Activated T-cell treated with anti-CD3 and anti-CD28 coated beads, Interleukin-2, amount 50 U/mL, for 1 hour (primary cell): ENCODE measurements around the gene SCGB3A1.

Experiments
- DNase-seq: peaks from one replicate; pipeline ENCODE4 v3.0.0-alpha.2; 2020

SCGB3A1 gene

DNA sequence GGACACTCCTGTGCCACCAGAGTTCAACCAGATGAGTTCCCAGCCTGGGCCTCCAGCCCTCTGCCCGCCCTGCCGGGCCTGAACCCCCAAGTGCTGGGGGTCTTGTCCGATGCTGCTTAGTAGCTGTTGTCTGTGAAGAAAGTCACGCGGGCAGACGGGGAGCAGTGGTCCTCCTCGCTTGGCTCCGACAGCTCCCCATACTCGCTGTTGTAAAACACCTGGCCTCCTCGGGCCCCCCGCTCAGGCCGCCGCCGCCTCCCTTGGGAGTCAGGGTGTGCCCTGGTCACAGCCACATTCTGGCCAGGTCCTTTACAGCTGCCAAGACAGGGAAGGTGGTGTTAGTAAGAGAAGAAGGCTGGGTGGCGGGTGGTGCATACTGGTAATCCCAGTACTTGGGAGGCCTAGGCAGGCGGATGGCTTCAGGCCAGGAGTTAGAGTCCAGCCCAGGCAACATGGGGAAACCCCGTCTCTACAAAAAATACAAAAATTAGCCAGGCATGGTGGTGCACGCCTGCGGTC is 11.8 kb upstream of the SCGB3A1 start:
- DNase-seq: no peak

DNA sequence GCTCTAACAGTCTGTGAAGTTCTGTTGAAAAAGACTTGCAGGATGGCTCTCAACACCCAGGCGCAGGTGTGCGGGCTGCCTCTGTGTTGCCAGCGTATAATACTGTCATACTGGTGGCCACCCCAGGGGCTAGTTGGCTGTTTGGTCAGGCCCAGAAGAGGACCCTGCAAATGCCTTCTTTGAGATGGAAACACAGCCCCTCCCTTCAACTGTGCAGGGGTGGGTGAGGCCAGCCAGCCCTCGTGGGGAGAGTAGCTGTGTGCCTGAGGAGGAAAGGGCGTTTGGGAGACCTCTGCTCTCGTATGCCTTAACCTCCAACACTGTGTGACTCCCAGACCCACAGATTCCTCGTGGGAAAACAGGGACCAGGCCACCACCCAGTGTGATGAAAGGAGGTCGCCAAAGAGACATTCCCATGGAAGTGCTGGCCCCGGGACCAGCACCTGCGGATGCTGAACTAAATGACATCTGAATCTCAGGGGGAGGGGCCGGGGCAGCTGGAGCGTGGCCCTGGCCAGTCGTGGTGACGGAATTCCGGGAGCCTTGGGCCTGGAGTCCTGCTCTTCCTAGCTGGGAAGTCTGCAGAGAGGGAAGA is 11.3 kb upstream of the SCGB3A1 start:
- DNase-seq: no peak

DNA sequence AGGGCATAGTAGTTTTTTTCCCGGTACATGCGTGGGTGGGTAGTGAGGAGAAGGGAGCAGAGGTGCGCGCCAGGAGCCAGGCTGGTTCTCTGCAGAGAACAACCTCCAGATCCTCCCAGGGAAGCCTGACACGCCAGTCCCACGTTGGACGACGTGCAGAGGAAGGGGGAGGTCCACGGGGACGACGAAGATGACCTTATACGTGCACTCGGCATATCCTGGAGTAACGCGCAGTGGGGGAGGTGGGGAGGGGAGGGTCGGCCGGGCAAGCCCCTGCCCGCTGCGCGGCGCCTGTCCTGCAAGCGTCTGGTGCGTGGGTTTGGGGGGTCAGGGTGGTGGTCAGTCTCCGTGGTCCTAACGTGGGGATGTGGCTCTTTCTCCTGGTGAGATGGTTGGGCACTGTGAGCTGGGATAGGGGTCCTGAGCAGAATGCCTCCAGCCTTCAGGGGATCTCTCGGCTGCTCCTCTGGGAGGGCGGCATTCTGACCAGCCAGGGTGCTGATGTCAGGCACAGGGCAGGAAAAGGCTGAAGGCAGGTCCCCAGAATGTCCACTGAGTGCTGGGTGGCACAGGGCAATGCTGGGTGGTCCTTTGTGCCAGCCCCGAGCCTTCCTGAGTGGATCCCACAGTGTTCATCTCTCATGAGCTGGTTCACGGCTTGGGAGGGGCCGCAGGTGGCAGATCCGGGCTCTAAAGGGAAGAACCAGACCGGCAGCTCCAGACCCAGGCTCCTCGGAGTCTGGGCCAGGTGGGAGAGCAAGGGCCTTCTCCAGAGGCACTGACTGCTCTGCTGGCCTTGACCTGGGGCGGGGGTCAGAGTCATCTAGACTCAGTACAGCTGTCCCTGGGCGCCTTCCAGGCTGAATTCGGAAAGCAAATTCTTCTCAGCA is 10.5 kb upstream of the SCGB3A1 start:
- no peak for DNase-seq

GRCh38 chr5:180600554-180601041 is 9.3 kb upstream of the SCGB3A1 start:
- DNase-seq: no peak

- no peak for DNase-seq
Observed at GRCh38 chr5:180599981-180600553, 8.8 kb upstream of the SCGB3A1 start.

- DNase-seq: no peak
Observed at GRCh38 chr5:180599590-180599914, 8.3 kb upstream of the SCGB3A1 start.

DNA sequence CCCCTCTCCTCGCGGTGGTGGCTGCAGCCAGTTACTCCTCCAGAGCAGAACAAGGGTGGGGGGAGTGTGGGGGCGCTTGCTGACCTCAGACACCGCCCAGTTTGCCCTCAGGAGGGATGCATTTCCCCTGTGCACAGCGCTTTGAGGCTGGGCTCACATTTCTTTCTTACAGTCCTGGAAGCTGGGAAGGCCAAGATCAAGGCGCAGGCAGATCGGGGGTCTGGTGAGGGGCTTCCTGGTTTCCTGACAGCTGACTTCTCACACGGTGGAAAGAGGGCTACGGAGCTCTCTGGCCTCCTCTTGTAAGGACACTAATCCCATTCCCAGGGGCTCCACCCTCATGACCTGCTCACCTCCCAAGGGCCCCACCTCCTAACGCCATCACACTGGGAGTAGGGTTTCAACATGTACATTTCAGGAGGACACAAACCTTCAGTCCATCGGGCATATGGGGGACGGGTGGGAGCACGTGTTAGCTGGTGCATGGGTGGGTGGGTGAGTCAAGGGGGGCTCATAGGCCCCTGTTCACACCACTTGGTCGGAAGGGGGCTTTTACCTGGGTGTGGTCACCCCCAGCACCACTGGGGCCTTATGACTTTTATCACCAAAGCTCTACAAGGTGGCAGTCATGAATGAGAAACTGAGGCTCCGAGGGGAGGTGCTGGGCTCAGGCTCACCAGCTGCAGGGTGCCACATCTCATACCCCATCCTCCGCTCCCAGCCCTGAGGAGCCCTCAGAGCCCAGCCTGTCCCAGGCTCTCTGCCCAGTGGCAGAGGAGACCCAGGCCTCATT is 7.7 kb upstream of the SCGB3A1 start:
- DNase-seq: no peak

GRCh38 chr5:180598316-180598701 is 7.0 kb upstream of the SCGB3A1 start:
- no peak for DNase-seq

- DNase-seq: no peak
Observed at GRCh38 chr5:180596668-180597231, 5.5 kb upstream of the SCGB3A1 start.

GRCh38 chr5:180596115-180596667 is 4.9 kb upstream of the SCGB3A1 start:
- DNase-seq: no peak

- DNase-seq: no peak
Observed at GRCh38 chr5:180595381-180596114, 4.2 kb upstream of the SCGB3A1 start.

GRCh38 chr5:180595046-180595379 is 3.7 kb upstream of the SCGB3A1 start:
- DNase-seq: no peak

DNA sequence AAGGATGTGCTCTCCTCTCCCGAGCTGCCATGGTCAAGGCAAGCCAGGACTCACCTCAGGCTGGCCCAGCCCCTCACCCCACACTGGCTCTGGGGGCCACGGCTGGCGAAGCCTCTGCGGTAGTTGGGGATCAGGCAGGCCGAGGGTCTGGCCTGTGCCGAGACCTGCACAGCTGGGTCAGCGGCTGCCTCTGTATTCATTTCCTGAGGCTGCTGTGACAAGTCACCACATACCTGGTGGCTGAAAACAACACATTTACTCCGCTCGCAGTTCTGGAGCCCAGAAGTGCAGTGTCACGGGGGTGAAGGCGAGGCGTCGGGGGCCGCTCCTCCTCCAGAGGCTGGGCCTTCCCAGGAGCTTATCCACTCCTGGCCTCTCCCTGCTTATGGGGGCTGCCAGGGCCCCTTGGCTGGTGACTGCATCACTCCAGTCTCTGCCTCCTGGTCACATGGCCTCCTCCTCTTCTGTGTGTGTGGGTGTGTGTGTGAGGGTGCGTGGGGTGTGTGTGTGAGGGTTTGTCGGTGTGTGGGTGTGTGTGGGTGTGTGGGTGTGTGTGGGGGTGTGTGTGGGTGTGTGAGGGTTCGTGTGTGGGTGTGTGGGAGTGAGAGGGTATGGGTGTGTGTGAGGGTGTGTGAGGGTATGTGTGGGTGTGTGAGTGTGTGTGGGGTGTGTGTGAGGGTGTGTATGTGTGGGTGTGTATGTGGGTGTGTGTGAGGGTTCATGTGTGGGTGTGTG is 3.2 kb upstream of the SCGB3A1 start:
- no peak for DNase-seq

GRCh38 chr5:180593446-180594206 is 2.3 kb upstream of the SCGB3A1 start:
- DNase-seq: no peak

DNA sequence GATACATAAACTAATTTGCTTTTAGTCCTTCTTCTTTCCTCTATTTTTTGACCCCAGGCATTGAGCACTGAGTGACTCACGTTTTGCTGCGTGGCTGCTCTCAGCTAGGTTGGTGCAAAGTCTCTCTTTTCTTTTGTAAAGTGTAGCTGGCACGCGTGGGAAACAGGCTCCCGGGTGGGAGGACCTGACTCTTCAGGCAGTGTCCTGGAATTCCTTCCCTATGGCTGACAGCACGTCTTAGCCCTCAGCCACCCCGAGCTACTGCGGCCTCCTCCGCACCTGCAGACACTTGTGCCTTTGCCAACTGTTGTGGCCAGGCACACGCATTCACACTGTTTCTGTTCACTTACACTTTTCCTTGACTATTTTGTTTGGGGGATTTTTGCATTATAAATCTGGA is 877 bp upstream of the SCGB3A1 start:
- DNase-seq: no peak

DNA sequence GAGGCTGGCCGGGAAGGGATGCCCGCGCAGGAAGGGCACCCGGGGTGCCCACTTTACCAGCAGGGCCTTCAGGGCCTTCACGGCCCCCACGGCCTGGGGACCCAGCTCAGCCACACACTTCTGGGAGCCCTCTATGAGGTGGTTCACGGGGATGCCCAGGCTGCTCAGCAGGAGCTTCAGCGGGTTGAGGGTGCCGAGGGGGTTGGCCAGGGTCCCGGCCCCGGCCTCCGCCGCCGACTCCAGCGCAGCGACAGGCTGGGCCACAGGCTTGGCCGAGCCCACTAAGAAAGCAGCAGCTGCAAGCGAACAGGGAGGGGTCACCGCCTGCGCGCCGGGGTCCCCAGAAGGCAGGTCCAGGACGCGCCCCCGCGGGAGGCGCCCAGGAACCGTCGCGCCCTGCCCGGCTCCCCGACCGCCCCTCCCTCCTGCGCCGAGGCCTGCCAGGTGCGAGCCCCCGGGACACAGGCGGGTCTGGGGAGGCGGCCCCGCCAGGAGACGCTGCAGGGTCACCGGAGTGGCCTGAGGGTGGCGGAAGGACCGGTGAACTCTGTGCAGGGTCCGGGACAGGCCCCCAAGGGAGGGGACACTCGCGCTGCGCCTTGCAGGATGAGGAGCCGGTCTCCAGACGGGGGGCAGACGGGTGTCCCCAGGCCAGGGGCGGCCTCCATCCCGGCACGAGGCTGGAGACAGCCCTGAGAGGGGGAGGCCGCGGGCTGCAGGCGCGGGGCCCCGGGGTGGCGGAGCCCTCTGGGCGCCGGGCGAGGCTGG is 572 bp downstream of the SCGB3A1 start:
- DNase-seq: no peak

DNA sequence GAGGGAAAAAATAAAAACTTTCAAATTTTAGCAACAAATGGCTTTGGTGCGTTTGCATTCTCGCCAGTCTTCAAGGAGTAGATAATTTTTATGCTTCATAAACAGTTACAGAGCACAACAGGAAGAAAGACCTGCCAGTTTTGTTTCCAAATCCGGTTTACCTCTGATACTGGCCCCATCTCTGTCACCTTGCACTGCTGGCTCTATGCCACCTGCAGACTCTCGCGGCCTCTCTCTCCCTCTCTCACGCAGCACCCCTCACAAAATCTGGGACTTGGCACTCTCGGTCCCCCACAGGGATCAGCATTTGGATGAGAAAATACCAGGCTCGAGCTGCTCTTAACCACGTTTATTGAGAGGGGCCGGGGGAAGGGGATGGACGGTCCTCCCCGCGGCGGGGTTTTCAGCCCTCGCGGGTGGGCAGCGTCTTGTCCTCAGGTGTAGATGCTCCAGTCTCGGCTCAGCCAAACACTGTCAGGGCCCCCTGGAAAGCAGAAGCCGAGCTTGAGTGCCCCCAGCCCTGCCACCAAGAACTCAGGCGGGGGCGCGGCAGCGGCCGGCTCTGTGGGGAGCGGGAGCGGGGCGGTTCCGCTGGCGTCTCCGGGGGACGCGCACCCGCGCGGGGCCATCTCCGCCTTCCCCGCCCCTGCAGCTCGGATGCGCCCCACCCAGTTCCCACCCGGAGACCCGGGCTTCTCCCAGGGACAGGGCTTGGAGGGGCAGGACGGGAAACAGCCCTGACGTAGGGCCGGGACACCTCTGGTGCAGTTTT is 1.3 kb downstream of the SCGB3A1 start:
- DNase-seq: no peak

DNA sequence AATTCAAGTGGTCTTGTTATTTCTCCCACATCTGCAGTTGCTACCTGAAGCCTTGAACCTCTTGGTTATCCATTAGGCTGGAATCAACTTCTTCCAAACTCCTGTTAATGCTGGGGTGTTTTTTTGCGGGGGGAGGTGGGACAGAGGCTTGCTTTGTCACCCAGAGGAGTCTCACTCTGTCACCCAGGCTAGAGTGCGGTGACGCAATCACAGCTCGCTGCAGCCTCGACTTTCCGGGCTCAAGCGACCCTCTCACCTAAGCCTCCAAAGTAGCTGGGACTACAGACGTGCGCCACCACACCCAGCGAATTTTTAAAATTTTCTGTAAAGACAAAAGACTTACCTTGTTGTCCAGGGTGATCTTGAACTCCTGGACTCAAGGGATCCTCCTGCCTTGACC is 4.4 kb downstream of the SCGB3A1 start:
- no peak for DNase-seq

- no peak for DNase-seq
Observed at GRCh38 chr5:180586204-180586603, 5.1 kb downstream of the SCGB3A1 start.
